ENCODE data around the gene GAS2L1.

GAS2L1 gene

GRCh38 chr22:29328566-29329500, 22.4 kb downstream of the GAS2L1 start:
- DNase-seq = no peak

DNA sequence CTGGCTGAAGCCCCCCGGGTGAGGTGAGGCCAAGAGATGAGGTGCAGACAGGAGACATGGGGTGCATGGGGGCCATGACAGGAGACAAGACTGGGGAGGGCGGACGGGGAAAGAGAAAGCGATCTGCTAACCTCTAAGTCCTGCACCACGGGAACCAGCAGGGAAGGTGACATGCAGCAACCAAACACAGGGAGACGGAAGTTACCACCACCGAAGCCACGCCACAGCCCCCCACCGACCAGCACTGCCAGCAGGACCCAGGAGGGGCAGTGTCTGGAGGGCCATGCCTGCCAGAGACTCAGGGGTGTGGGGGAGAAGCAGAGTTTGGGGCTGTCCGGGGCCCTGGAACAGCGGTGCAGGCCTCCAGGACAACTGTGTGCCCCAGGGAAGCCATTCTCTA, 23.1 kb downstream of the GAS2L1 start:
- no peak for DNase-seq

GRCh38 chr22:29330291-29330690, 23.8 kb downstream of the GAS2L1 start:
- DNase-seq = no peak

GRCh38 chr22:29330753-29331152, 24.3 kb downstream of the GAS2L1 start:
- no peak for DNase-seq

DNA sequence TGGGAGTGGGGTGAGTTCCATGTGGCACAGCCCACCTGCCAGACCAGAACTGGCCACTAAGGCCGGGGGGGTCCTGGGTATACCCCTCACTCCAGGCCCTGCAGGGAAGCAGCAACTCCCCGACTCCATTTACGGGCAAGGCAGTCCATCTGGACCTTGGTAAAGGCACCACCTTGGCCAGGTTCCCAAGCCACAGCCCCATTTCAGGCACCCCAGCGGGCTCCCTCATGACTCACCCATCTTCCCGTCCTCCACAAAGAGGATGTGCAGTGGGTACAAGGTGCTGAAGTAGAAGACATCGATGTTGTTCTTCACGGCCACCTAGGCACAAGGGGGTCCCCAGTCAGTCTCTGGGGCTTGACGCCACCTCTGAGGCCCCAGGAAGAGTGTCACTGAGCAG, 24.8 kb downstream of the GAS2L1 start:
- DNase-seq = no peak

DNA sequence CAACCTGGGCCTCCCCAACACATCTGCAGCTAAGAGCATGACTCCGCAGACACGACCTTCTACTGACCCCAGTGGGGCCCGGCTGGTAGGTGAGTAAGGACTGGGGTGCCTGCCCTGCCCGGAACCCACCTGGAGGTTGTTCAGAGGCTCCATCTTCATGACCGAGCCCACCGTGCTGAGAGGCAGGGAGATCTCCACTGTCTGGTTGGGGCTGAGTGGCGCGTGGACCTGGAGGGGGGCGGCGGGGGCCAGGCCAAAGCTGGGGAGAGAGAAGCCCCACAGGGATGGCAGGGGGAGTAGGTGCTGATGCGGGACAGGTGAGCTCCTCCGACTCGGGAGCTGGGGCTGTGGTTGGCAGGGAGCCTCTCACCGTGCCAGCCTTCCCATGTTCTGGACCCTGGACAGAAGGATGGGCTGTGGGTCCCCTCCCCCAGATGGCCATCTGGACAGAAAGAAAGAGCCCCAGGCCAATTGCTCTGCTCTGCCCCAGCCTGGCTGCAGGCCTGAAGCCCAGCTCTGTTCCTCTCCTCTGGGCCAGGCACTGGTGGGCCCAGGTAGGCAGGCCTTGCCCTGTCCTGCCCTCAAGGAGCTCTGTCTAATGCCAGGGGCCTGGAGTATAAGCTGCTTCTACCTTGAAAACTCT, 25.3 kb downstream of the GAS2L1 start:
- DNase-seq = no peak

GRCh38 chr22:29332886-29333496, 26.5 kb downstream of the GAS2L1 start:
- no peak for DNase-seq

DNA sequence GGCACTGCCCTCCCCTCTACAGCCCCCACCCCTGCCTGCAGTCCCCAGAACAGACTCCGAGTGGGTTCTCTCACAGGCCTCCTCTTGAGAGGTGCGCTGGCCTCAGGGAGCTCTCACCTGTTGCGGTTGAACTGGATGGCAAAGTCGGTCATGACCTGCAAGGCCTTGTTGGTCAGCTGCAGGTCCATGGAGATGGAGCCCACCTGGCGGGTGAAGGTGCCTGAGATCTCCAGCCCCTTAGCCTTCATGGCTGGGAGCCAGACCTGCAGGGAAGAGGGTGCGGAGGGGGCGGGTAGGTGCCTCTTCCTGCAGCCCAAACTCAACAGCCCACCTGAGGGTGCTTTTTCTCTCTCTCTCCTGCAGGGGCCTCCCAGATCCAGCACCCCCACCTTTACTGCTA, 27.7 kb downstream of the GAS2L1 start:
- no peak for DNase-seq

GRCh38 chr22:29334696-29335344, 28.4 kb downstream of the GAS2L1 start:
- DNase-seq = no peak

DNA sequence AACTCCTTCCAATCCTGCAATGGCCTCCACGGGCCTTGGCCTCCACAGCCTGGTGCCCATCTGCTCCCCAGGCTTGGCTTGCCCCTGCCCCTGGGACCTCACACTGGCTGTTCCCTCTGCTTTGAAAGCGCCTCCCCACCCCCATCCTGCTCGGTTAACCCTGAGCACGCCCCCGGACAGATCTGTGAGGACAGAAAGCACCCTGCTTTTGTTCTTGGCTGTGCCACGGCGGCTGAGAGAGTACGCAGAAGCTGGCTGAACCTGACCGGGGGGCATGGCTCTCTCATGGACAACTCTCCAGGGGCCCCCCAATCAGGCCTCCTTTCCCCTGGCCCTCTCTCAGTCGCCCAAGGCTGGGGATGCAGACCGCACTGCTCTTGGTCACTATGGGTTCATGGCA, 29.2 kb downstream of the GAS2L1 start:
- no peak for DNase-seq

DNA sequence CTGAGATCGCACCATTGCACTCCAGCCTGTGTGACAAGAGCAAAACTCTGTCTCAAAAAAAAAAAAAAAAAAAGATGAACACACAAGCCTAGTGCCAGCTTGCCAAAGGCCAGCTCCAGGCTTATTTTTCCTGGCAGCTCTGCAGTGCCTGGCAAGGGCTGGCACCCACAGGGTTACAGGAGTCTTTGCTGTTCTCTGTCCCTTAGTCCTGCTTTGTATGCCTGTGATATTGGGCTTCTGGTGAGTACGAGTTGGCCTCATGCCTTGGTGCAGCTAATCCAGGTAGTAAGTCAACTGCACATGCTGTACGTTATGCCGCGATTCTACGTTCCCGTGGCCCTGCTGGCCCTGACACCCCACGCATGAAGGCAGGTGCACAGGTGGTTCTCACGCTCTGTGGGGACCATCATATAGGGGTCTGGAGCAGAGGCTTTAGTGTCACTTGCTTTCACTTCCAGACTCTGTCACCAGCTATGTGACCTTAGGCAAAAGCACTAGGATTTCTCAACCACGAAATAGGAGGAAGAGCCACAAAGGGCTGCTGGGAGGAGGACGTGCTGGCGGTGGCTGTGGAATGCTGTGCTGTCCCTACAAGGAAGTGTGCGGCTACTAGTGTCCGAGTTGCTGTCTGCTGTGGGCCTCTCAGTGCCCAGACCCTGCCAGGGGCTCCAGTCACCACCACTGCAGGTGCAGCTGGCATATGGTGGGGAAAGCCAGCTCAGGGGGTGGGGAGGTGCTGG, 30.5 kb downstream of the GAS2L1 start:
- no peak for DNase-seq

- DNase-seq = no peak
Observed at GRCh38 chr22:29337631-29338284, 31.3 kb downstream of the GAS2L1 start.

- no peak for DNase-seq
Observed at GRCh38 chr22:29338398-29338797, 31.9 kb downstream of the GAS2L1 start.

- no peak for DNase-seq
Observed at GRCh38 chr22:29339381-29340235, 33.2 kb downstream of the GAS2L1 start.

DNA sequence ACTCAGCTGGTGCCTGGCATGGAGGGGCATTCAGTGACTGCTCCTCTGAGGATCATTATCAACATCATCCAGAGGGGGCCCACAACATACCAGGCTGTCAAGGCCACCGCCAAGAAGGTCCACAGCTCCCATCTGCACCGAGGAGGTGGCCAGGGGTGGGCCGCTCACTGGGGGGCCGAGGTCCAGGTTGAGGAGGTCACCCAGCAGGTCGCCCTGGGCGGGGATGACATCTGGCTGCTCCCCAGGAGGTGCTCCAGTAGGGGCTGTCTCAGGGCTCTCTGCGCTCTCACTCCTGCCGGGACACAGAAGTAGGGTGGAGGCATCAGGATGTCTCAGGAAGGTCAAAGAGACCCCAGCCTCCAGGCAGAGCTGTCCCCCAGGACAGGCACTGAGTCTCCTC, 34.1 kb downstream of the GAS2L1 start:
- no peak for DNase-seq

DNA sequence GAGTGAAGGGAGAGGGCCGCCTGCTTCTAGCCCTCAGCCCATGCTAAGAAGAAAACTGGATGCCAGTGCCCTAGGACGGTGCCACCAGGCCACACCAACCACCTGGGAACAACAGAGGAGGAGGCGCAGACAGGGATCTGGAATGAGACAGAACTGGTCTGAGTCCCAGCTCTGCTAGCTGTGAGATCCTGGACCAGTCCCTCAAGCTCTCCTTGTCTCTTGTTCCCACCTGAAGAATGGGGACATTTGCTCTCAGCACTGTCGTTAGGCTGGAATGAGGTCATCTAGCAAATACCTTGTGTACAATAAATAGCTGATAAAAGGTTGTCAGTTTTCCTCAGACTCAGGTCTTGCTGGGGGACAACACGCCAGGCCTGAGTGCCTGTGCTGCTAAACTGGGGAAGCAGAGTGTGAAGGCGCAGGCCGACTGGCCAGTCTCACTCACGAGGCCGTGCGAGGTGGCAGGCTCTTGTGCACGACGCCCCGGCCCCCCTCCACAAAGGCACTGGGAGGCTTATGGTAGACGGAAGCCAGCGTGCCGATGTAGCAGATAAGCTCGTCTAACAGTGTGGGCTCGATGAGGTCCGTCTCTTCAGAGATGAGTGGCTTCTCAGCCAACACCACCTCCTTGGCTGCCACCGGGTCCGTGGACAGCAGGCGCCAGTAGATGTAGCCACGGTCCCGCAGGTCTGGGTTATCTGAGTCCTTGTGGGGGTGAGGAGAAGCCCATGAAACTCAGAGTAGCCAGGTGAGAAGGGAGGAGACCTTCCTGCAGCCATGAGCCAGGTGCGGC, 34.8 kb downstream of the GAS2L1 start:
- no peak for DNase-seq

- DNase-seq = no peak
Observed at GRCh38 chr22:29341849-29342127, 35.3 kb downstream of the GAS2L1 start.

GRCh38 chr22:29342177-29342576, 35.7 kb downstream of the GAS2L1 start:
- DNase-seq = no peak

GRCh38 chr22:29342577-29343312, 36.3 kb downstream of the GAS2L1 start:
- DNase-seq = peak; percentile 29

GRCh38 chr22:29343313-29343805, 36.9 kb downstream of the GAS2L1 start:
- DNase-seq = no peak
